Right lobe of liver (tissue), 4 donors: ENCODE measurements around the gene SDK1.

Experiments
- POLR2A ChIP-seq: fragments of 450-650 bp; IDR thresholded peaks from one replicate; pipeline ENCODE4 v1.6.1; 2017; ENCODE audit warnings: antibody characterized with exemption, mild to moderate bottlenecking
- TF ChIP-seq, protein P1 (sequence below), 4 donors: fragments of 200-600 bp in 3 of 4; fragments of 450-650 bp in 1 of 4; IDR thresholded peaks; one replicate each; pipeline versions ENCODE4 v1.5.1 to v1.8.0; 2016 to 2022; ENCODE audit warnings: antibody characterized with exemption in 4 of 4, mild to moderate bottlenecking in 2 of 4
- donor health status: DM: no; HTN: no; CAD: no.
- donor health status: DM: no; HTN: no; CAD: no.
- donor health status: DM: no; HTN: yes; CAD: no.

DNA sequence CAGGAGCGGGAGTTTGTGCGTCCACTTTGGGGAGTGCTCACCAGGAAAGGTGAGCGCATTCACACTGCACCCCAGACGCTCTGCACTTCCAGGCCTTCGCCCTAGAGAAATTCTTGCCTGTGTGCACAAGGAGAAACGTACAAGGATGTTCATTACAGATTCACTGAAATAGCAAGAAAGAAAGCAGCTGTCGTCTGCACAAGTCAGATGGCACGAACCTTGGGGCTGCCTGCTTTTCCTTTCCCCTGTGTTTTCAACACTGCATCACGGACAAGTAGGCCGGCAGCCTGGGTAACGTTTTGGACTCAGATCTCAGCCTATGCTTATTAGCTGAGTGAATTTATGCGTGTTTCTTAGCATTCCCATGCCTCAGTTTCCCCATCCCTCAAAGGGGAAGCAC lies 834.2 kb downstream of the SDK1 start:
- TF ChIP-seq, protein P1, sequence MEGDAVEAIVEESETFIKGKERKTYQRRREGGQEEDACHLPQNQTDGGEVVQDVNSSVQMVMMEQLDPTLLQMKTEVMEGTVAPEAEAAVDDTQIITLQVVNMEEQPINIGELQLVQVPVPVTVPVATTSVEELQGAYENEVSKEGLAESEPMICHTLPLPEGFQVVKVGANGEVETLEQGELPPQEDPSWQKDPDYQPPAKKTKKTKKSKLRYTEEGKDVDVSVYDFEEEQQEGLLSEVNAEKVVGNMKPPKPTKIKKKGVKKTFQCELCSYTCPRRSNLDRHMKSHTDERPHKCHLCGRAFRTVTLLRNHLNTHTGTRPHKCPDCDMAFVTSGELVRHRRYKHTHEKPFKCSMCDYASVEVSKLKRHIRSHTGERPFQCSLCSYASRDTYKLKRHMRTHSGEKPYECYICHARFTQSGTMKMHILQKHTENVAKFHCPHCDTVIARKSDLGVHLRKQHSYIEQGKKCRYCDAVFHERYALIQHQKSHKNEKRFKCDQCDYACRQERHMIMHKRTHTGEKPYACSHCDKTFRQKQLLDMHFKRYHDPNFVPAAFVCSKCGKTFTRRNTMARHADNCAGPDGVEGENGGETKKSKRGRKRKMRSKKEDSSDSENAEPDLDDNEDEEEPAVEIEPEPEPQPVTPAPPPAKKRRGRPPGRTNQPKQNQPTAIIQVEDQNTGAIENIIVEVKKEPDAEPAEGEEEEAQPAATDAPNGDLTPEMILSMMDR (IDR thresholded peaks at IDR 0.05) = no peak
- no peak for TF ChIP-seq POLR2A
